K562 (cell line): ENCODE data around the gene DCLK1. TPM values are rescaled to one million over a fixed set of nuclear protein-coding genes. Genes with fewer than 3 reads are reported as not detected.

Experiments
- ATAC-seq: fragments of 200-7000 bp; cut with Tn5 transposase; 3 replicates; pipeline ENCODE4 v1.9.1; 2020; ENCODE audit warnings: moderate library complexity
- BruUV-seq: library from RNA; stranded (reverse); fragments of 400-500 nt; replicated peaks from 2 replicates; lab custom pipeline; 2021; lab: Mats Ljungman, UMichigan
- CTCF ChIA-PET: fragments of 300-600 bp; formaldehyde crosslinking; extraction: SDS; loops from one replicate; lab custom pipeline; 2021; ENCODE audit warnings: low intra/inter-chr PET ratio; lab: Yijun Ruan, JAX
- POLR2A ChIA-PET: fragments of 300-600, 350-650 bp; sonication (Branson Sonifier 250); formaldehyde crosslinking; extraction: SDS; loops from one replicate; lab custom pipeline; 2021; ENCODE audit warnings: antibody characterized with exemption, inconsistent platforms; lab: Yijun Ruan, JAX
- DNase-seq, 4 experiments: peaks; one replicate each; pipeline versions ENCODE4 v3.0.0 to v3.0.0-alpha.2; 2011 to 2018; ENCODE audit warnings: low spot score in 3 of 4, mixed read lengths in 3 of 4; ENCODE audit errors: extremely low read depth in 1 of 4
- FAIRE-seq: peaks from 2 replicates; lab custom pipeline; 2011; peaks lifted over from hg19 to GRCh38; lab: Jason Lieb, UNC
- H2AFZ ChIP-seq: 2 replicates; pipeline ENCODE4 v1.6.0; 2011; ENCODE audit warnings: low read depth, low read length, control low read depth, inconsistent platforms
- H3K27ac ChIP-seq: fragments of 200-600 bp; 3 replicates; pipeline ENCODE4 v1.8.0; 2011; ENCODE audit warnings: low read depth, mild to moderate bottlenecking, control low read depth, inconsistent platforms, low read length, moderate library complexity, mixed read lengths; ENCODE audit errors: extremely low read depth
- H3K27me3 ChIP-seq, 2 experiments: fragments of 300-600 bp in 1 of 2; 2 replicates in 1 of 2; 3 replicates in 1 of 2; pipeline versions ENCODE4 v1.6.0 to v1.8.0; 2011; ENCODE audit warnings: inconsistent platforms in 2 of 2, low read length in 2 of 2, mild to moderate bottlenecking in 1 of 2, mixed read lengths in 1 of 2, moderate library complexity in 1 of 2; ENCODE audit not compliant: control insufficient read depth in 2 of 2, insufficient read depth in 2 of 2
- H3K36me3 ChIP-seq: fragments of 300-600 bp; 3 replicates; pipeline ENCODE4 v1.8.0; 2011; ENCODE audit warnings: mild to moderate bottlenecking, low read length, inconsistent platforms; ENCODE audit not compliant: control insufficient read depth, insufficient read depth
- H3K4me1 ChIP-seq, 2 experiments: fragments of 200-600 bp in 1 of 2; replicated peaks in 1 of 2; 2 replicates in 1 of 2; 3 replicates in 1 of 2; pipeline versions ENCODE4 v1.5.1 to v1.8.0; 2011; ENCODE audit warnings: inconsistent platforms in 2 of 2, low read length in 2 of 2, mild to moderate bottlenecking in 1 of 2, mixed read lengths in 1 of 2, moderate library complexity in 1 of 2; ENCODE audit not compliant: control insufficient read depth in 2 of 2, insufficient read depth in 2 of 2
- H3K4me2 ChIP-seq: 2 replicates; pipeline ENCODE4 v1.6.1; 2011; ENCODE audit warnings: low read length, control low read depth, inconsistent platforms, mixed read lengths; ENCODE audit not compliant: insufficient read depth
- H3K4me3 ChIP-seq: fragments of 200-600 bp; sonication (generic), shearing (Covaris generic); 2 replicates; pipeline ENCODE4 v1.5.1; 2016; ENCODE audit warnings: control low read depth, inconsistent platforms
- H3K79me2 ChIP-seq: fragments of 200-600 bp; 3 replicates; pipeline ENCODE4 v1.8.0; 2011; ENCODE audit warnings: low read length, inconsistent platforms; ENCODE audit not compliant: control insufficient read depth, insufficient read depth
- H3K9ac ChIP-seq, 2 experiments: 2 replicates each; pipeline versions ENCODE4 v1.6.0 to v1.6.1; 2011; ENCODE audit warnings: low read depth in 2 of 2, low read length in 2 of 2, control low read depth in 1 of 2, inconsistent platforms in 1 of 2, mild to moderate bottlenecking in 1 of 2, mixed read lengths in 1 of 2; ENCODE audit not compliant: insufficient read depth in 1 of 2
- H3K9me1 ChIP-seq: one replicate; pipeline ENCODE4 v1.6.0; 2011; ENCODE audit warnings: inconsistent platforms, mild to moderate bottlenecking, low read length, moderate library complexity; ENCODE audit not compliant: control insufficient read depth, insufficient read depth
- H3K9me3 ChIP-seq: replicated peaks from 2 replicates; pipeline ENCODE4 v1.5.1; 2011; ENCODE audit warnings: low read depth, low read length, inconsistent platforms; ENCODE audit not compliant: control insufficient read depth, insufficient read depth
- H4K20me1 ChIP-seq: replicated peaks from 2 replicates; pipeline ENCODE4 v1.6.1; 2011; ENCODE audit warnings: low read length, inconsistent platforms, mixed read lengths; ENCODE audit not compliant: control insufficient read depth, insufficient read depth
- FOXJ3 ChIP-seq: sonication (generic); formaldehyde crosslinking; IDR thresholded peaks from 2 replicates; pipeline ENCODE4 v1.4.0; 2020; ENCODE audit warnings: mild to moderate bottlenecking, missing genetic modification reagents
- GTF2B ChIP-seq: IDR thresholded peaks from 2 replicates; pipeline ENCODE4 v1.6.1; 2011; ENCODE audit not compliant: insufficient read length; ENCODE audit errors: extremely low read depth
- ZNF143 ChIP-seq: sonication (generic); formaldehyde crosslinking; IDR thresholded peaks from 2 replicates; pipeline ENCODE4 v1.9.0; 2022; ENCODE audit warnings: mild to moderate bottlenecking, missing genetic modification reagents
- ZZZ3 ChIP-seq: fragments of 450-650 bp; IDR thresholded peaks from 2 replicates; pipeline ENCODE4 v1.6.1; 2016; ENCODE audit warnings: antibody characterized with exemption, mild to moderate bottlenecking, moderate library complexity
- WGBS: fragments of 100-300 bp; shearing (Covaris generic); methylation state at CpG from one replicate; pipeline ENCODE4 v1.1.6; 2016; ENCODE audit warnings: low coverage, mixed read lengths; ENCODE audit not compliant: insufficient coverage; ENCODE audit errors: missing lambda C conversion rate; 5-methylcytosine and 5-hydroxymethylcytosine counted together
- in situ Hi-C: fragments of 300-500 bp; cut with MboI; formaldehyde crosslinking; loops from 4 replicates; pipeline ENCODE4 v1.15.0; 2018; ENCODE audit warnings: inconsistent platforms, mixed read lengths
- intact Hi-C: fragments of 100-400 bp; cut with micrococcal nuclease; formaldehyde crosslinking; loops from 2 replicates; pipeline ENCODE4 v1.14.2; 2022
- polyA plus RNA-seq, 8 experiments: library from polyadenylated mRNA; depleted of rRNA in 4 of 8; stranded (reverse) in 5 of 8; unstranded in 3 of 8; fragments of >200 nt; fragmentation: Nextera tagmentation in 2 of 8; fragmentation: Illumina TruSeq in 1 of 8; extraction: Ambion mirVana in 2 of 8; extraction: Trizol in 1 of 8; gene quantifications; 2 replicates each; pipeline versions ENCODE4 v1.2.1 to v1.2.3, GENCODE V29; 2011 to 2014; ENCODE audit warnings: inconsistent platforms in 1 of 8, missing spikeins in 1 of 8
- total RNA-seq, 7 experiments: library from RNA; depleted of rRNA in 6 of 7; stranded (reverse); fragments of >200 nt in 6 of 7; fragmentation: Illumina TruSeq in 2 of 7; extraction: Trizol in 2 of 7; gene quantifications; 2 replicates each; pipeline versions ENCODE4 v1.2.1 to v1.2.3, GENCODE V29; 2011 to 2021; ENCODE audit warnings: low replicate concordance in 1 of 7
- TF ChIP-seq, protein P1 (sequence below): sonication (generic); formaldehyde crosslinking; IDR thresholded peaks from 2 replicates; pipeline ENCODE4 v1.8.0; 2022; ENCODE audit warnings: missing genetic modification reagents, mild to moderate bottlenecking, borderline replicate concordance
- TF ChIP-seq, protein P2 (sequence below): sonication (generic); formaldehyde crosslinking; IDR thresholded peaks from 2 replicates; pipeline ENCODE4 v1.8.0; 2022; ENCODE audit warnings: mild to moderate bottlenecking, missing genetic modification reagents
- TF ChIP-seq, protein P3 (sequence below): sonication (generic); formaldehyde crosslinking; IDR thresholded peaks from 2 replicates; pipeline ENCODE4 v1.8.1; 2022; ENCODE audit warnings: missing genetic modification reagents

The DCLK1 gene
- total and polyA plus RNA-seq, 9 of the 15 experiments (the other 6 are each of a cell fraction or from before 2014, with no cell fraction given) = 0.07 TPM; not detected in 8

DNA sequence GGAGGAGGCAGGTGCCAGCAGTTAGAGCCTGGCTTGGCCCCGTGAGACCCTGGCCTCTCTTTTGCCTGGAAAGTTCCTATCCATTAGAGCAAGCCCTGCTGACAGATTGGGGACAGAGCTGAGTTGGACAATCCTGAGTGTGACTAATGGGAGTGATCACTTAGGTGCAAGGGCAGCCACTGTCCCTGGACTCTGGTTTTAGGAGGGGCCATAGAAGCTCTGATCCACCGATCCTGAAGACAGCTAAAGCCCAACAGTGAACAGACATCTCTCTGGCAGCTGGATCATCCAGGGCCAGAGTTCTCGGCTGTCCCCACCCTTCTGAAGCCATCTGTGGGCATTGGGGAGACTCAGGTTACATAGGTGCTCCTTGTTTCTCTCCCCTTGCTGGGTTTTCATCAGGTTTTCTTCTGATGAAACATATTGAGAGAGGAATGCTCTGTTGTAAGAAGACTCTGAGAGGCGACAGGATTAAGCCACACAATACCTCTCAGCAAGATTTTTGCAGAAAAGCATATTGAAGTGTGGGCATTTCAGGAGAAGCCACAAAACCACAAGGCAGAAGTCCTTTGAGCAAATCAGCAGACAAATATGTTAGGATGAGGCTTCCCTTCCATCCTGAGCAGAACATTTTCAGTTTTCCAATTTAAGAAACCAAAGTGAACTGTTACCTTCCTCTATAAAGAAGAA, 366.7 kb downstream of the DCLK1 start (continued):
- TF ChIP-seq, protein P1, sequence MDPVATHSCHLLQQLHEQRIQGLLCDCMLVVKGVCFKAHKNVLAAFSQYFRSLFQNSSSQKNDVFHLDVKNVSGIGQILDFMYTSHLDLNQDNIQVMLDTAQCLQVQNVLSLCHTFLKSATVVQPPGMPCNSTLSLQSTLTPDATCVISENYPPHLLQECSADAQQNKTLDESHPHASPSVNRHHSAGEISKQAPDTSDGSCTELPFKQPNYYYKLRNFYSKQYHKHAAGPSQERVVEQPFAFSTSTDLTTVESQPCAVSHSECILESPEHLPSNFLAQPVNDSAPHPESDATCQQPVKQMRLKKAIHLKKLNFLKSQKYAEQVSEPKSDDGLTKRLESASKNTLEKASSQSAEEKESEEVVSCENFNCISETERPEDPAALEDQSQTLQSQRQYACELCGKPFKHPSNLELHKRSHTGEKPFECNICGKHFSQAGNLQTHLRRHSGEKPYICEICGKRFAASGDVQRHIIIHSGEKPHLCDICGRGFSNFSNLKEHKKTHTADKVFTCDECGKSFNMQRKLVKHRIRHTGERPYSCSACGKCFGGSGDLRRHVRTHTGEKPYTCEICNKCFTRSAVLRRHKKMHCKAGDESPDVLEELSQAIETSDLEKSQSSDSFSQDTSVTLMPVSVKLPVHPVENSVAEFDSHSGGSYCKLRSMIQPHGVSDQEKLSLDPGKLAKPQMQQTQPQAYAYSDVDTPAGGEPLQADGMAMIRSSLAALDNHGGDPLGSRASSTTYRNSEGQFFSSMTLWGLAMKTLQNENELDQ = no peak
- TF ChIP-seq ZZZ3 = no peak
- TF ChIP-seq, all 486 proteins: peak for 0

DNA sequence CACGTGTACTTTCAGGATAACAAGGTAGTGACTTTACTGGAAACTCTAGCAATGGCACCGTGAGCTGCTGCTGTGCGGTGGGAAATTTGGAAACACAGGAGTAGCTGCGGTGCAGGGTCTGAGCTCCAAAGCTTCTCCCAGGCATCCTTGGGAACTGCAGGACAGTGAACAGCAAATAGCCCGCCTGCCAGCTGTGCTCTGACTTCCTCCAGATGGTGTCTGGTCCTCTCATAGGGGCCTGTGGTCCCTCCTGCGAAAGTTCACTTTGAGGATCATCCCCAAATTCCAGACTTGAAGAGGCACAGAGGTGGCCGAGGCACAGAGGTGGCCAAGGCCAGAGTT, 367.4 kb downstream of the DCLK1 start:
- H3K36me3 ChIP-seq = no peaks in the 10 kb centered on the region
- H3K79me2 ChIP-seq = no peaks in the 10 kb centered on the region
- H2AFZ ChIP-seq = no peak overlapping the region
- TF ChIP-seq FOXJ3 (CRISPR knock-in tag) (no peak), ZNF143 (CRISPR knock-in tag) (no peak), GTF2B (no peak)
- TF ChIP-seq, protein P2, sequence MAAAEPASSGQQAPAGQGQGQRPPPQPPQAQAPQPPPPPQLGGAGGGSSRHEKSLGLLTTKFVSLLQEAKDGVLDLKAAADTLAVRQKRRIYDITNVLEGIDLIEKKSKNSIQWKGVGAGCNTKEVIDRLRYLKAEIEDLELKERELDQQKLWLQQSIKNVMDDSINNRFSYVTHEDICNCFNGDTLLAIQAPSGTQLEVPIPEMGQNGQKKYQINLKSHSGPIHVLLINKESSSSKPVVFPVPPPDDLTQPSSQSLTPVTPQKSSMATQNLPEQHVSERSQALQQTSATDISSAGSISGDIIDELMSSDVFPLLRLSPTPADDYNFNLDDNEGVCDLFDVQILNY (CRISPR knock-in tag) = no peak
- TF ChIP-seq, protein P3, sequence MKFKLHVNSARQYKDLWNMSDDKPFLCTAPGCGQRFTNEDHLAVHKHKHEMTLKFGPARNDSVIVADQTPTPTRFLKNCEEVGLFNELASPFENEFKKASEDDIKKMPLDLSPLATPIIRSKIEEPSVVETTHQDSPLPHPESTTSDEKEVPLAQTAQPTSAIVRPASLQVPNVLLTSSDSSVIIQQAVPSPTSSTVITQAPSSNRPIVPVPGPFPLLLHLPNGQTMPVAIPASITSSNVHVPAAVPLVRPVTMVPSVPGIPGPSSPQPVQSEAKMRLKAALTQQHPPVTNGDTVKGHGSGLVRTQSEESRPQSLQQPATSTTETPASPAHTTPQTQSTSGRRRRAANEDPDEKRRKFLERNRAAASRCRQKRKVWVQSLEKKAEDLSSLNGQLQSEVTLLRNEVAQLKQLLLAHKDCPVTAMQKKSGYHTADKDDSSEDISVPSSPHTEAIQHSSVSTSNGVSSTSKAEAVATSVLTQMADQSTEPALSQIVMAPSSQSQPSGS (CRISPR knock-in tag) = no peak
- no peaks in the 10 kb centered on the region for H3K27me3 ChIP-seq
- H3K4me3 ChIP-seq = no peak overlapping the region
- ATAC-seq (no peak), FAIRE-seq (no peak), DNase-seq (no peak)
- WGBS = 13% methylated on average over 6 of the region's 7 CpGs
- H3K4me2 ChIP-seq = no peak overlapping the region
- POLR2A ChIA-PET = interaction anchor here (0.9 kb wide), 1 partner anchor 33 kb away, joined by 3 read pairs; no protein-coding TSS in a partner anchor
- no peaks in the 10 kb centered on the region for H3K4me1 ChIP-seq
- in situ Hi-C loops (no loop called here), intact Hi-C loops (no loop called here)
- CTCF ChIA-PET = no interaction called here
- no TSS peak for BruUV-seq
- no peak overlapping the region for H3K9ac ChIP-seq
- H3K9me1 ChIP-seq = no peaks in the 10 kb centered on the region
- no peaks in the 10 kb centered on the region for H3K9me3 ChIP-seq
- no peaks in the 10 kb centered on the region for H4K20me1 ChIP-seq
- no peak overlapping the region for H3K27ac ChIP-seq
